Parathyroid adenoma (tissue), 2 donors: ENCODE data around the gene CHM.

Experiments used
- H2AFZ ChIP-seq: fragments of 300-600 bp; sonication (generic); one replicate; pipeline ENCODE4 v1.7.0; 2017; ENCODE audit warnings: antibody characterized with exemption, mild to moderate bottlenecking
- H3K27ac ChIP-seq: fragments of 300-600 bp; sonication (generic); one replicate; pipeline ENCODE4 v1.7.0; 2017
- H3K27me3 ChIP-seq: fragments of 300-600 bp; sonication (generic); one replicate; pipeline ENCODE4 v1.7.0; 2017; ENCODE audit warnings: low read length; ENCODE audit not compliant: control insufficient read depth, insufficient read depth
- H3K36me3 ChIP-seq: fragments of 300-600 bp; sonication (generic); one replicate; pipeline ENCODE4 v1.7.0; 2017; ENCODE audit warnings: low read length; ENCODE audit not compliant: control insufficient read depth, insufficient read depth
- H3K4me1 ChIP-seq: fragments of 300-600 bp; sonication (generic); one replicate; pipeline ENCODE4 v1.7.0; 2017; ENCODE audit warnings: control low read depth
- H3K4me2 ChIP-seq: fragments of 300-600 bp; sonication (generic); one replicate; pipeline ENCODE4 v1.7.0; 2017; ENCODE audit warnings: low read length
- H3K4me3 ChIP-seq: fragments of 300-600 bp; sonication (generic); one replicate; pipeline ENCODE4 v1.7.0; 2017; ENCODE audit warnings: low read depth, low read length
- H3K79me2 ChIP-seq: fragments of 300-600 bp; sonication (generic); one replicate; pipeline ENCODE4 v1.7.0; 2017; ENCODE audit warnings: control low read depth
- H3K9ac ChIP-seq: fragments of 300-600 bp; sonication (generic); one replicate; pipeline ENCODE4 v1.7.0; 2017; ENCODE audit warnings: mild to moderate bottlenecking
- H3K9me3 ChIP-seq: fragments of 300-600 bp; sonication (generic); one replicate; pipeline ENCODE4 v1.7.0; 2017; ENCODE audit warnings: low read length; ENCODE audit not compliant: control insufficient read depth
- CTCF ChIP-seq: fragments of 300-600 bp; sonication (generic); IDR thresholded peaks from one replicate; pipeline ENCODE4 v1.7.0; 2017; ENCODE audit warnings: antibody characterized with exemption, mild to moderate bottlenecking
- donor health status: primary hyperparathyroidism.

Gene CHM

GRCh38 chrX:86047936-86048280 lies 550 bp upstream of the CHM start:
- H3K9me3 ChIP-seq: no peaks in the 10 kb centered on the region
- no peaks in the 10 kb centered on the region for H3K27me3 ChIP-seq
- peaks cover 9% of the 10 kb centered on the region for H3K79me2 ChIP-seq
- H3K4me1 ChIP-seq: peaks cover 3% of the 10 kb centered on the region
- peak overlapping the region; percentile 78 for H3K4me3 ChIP-seq
- no peak overlapping the region for H3K9ac ChIP-seq
- no peaks in the 10 kb centered on the region for H3K36me3 ChIP-seq
- no peak overlapping the region for H3K27ac ChIP-seq
- peak overlapping the region; percentile 89 for H2AFZ ChIP-seq
- TF ChIP-seq CTCF: no peak
- H3K4me2 ChIP-seq: peak overlapping the region; percentile 78

GRCh38 chrX:86044216-86044615 lies 3.1 kb downstream of the CHM start:
- H3K27me3 ChIP-seq: no peaks in the 10 kb centered on the region
- peaks cover 3% of the 10 kb centered on the region for H3K4me1 ChIP-seq
- no peak for TF ChIP-seq CTCF
- no peak overlapping the region for H3K27ac ChIP-seq
- no peak overlapping the region for H3K4me3 ChIP-seq
- H2AFZ ChIP-seq: no peak overlapping the region
- H3K36me3 ChIP-seq: no peaks in the 10 kb centered on the region
- peaks cover 11% of the 10 kb centered on the region for H3K79me2 ChIP-seq
- H3K9me3 ChIP-seq: no peaks in the 10 kb centered on the region
- no peak overlapping the region for H3K4me2 ChIP-seq
- H3K9ac ChIP-seq: no peak overlapping the region

- H3K4me1 ChIP-seq: no peaks in the 10 kb centered on the region
- H3K27ac ChIP-seq: no peak overlapping the region
- no peak overlapping the region for H3K4me3 ChIP-seq
- H3K27me3 ChIP-seq: no peaks in the 10 kb centered on the region
- no peak overlapping the region for H3K9ac ChIP-seq
- no peaks in the 10 kb centered on the region for H3K36me3 ChIP-seq
- TF ChIP-seq CTCF: no peak
- H2AFZ ChIP-seq: no peak overlapping the region
- H3K79me2 ChIP-seq: peaks cover 4% of the 10 kb centered on the region
- no peaks in the 10 kb centered on the region for H3K9me3 ChIP-seq
- H3K4me2 ChIP-seq: no peak overlapping the region
Observed at GRCh38 chrX:86039625-86040568, 7.5 kb downstream of the CHM start.

GRCh38 chrX:86033385-86033784 lies 14.0 kb downstream of the CHM start:
- Histone ChIP-seq H3K27me3 (no peaks in the 10 kb centered on the region), H2AFZ (no peak overlapping the region), H3K27ac (no peak overlapping the region), H3K79me2 (peaks cover 2% of the 10 kb centered on the region), H3K36me3 (no peaks in the 10 kb centered on the region), H3K9me3 (no peaks in the 10 kb centered on the region), H3K4me2 (no peak overlapping the region), H3K4me1 (no peaks in the 10 kb centered on the region), H3K9ac (no peak overlapping the region), H3K4me3 (no peak overlapping the region)
- no peak for TF ChIP-seq CTCF

GRCh38 chrX:86028681-86029080 lies 18.7 kb downstream of the CHM start:
- no peak overlapping the region for H3K4me2 ChIP-seq
- no peak overlapping the region for H3K27ac ChIP-seq
- no peaks in the 10 kb centered on the region for H3K9me3 ChIP-seq
- no peak overlapping the region for H3K9ac ChIP-seq
- TF ChIP-seq CTCF: no peak
- H3K27me3 ChIP-seq: no peaks in the 10 kb centered on the region
- H3K4me3 ChIP-seq: no peak overlapping the region
- H3K79me2 ChIP-seq: peaks cover 2% of the 10 kb centered on the region
- H2AFZ ChIP-seq: no peak overlapping the region
- no peaks in the 10 kb centered on the region for H3K4me1 ChIP-seq
- H3K36me3 ChIP-seq: no peaks in the 10 kb centered on the region
